NCI-H82 treated with DMSO at 0.1 percent for 48 hours (cell line): ENCODE results near the gene ZFAND2B.
A peak's percentile ranks its signal among the peaks of the same experiment; 100 is the strongest.
"Not testable (repeated sequence)": the region's sequence is repeated elsewhere in the genome, so short reads cannot be mapped to it uniquely, and the experiment has no call there.

Experiments
- DNase-seq: peaks from one replicate; lab custom pipeline; 2025; ENCODE audit not compliant: unreplicated experiment; lab: John Stamatoyannopoulos, UW

Gene ZFAND2B

GRCh38 chr2:219250049-219250781 lies 43.6 kb downstream of the ZFAND2B start:
- no peak for DNase-seq

GRCh38 chr2:219251656-219252055 lies 45.1 kb downstream of the ZFAND2B start:
- no peak for DNase-seq

GRCh38 chr2:219252084-219252483 lies 45.5 kb downstream of the ZFAND2B start:
- DNase-seq = no peak

GRCh38 chr2:219252570-219252899 lies 46.0 kb downstream of the ZFAND2B start:
- DNase-seq = peak; percentile 20

- DNase-seq = peak; percentile 39
These were observed 46.5 kb downstream of the ZFAND2B start, which contains the start of gene TUBA4B for GRCh38 chr2:219252900-219253752. Gene TUBA4B (plus strand): TSS chr2:219253243. CDS start chr2:219253408, 165 bp downstream.

- peak; percentile 42 for DNase-seq
These were observed 47.4 kb downstream of the ZFAND2B start, which contains the start of gene TUBA4A for GRCh38 chr2:219253753-219254589. Gene TUBA4A (minus strand): TSS chr2:219253918. CDS start chr2:219253858, 60 bp downstream.

GRCh38 chr2:219254590-219255201 lies 48.1 kb downstream of the ZFAND2B start:
- DNase-seq = no peak

- not testable (repeated sequence) for DNase-seq
These were observed 52.4 kb downstream of the ZFAND2B start for GRCh38 chr2:219258942-219259341.
